Peyer's patch (tissue), 4 donors: ENCODE data around the gene WNK4. TPM values are rescaled to one million over a fixed set of nuclear protein-coding genes. Genes with fewer than 3 reads are reported as not detected.
"Not testable (repeated sequence)": the region's sequence is repeated elsewhere in the genome, so short reads cannot be mapped to it uniquely, and the experiment has no call there.

Experiments
- DNase-seq, 3 donors: peaks; one replicate each; pipeline ENCODE4 v3.0.0-alpha.2; 2017 to 2019
- H3K27ac ChIP-seq, 4 donors: fragments of 200-600 bp; sonication (generic); one replicate each; pipeline ENCODE4 v1.5.1; 2016 to 2019
- H3K27me3 ChIP-seq, 2 donors: fragments of 200-600 bp; sonication (generic); one replicate each; pipeline ENCODE4 v1.5.1; 2019
- H3K36me3 ChIP-seq, 3 donors: fragments of 200-600 bp; sonication (generic); one replicate each; pipeline ENCODE4 v1.5.1; 2016 to 2019
- H3K4me1 ChIP-seq, 4 donors: fragments of 200-600 bp; sonication (generic); one replicate each; pipeline ENCODE4 v1.5.1; 2016 to 2019
- H3K4me3 ChIP-seq, 4 donors: fragments of 200-600 bp; sonication (generic); 1 replicate in 3 of 4; 2 replicates in 1 of 4; pipeline ENCODE4 v1.5.1; 2016 to 2019; ENCODE audit warnings: mild to moderate bottlenecking in 1 of 4
- H3K9me3 ChIP-seq, 4 donors: fragments of 200-600 bp; sonication (generic); one replicate each; pipeline ENCODE4 v1.5.1; 2016 to 2019; ENCODE audit warnings: mild to moderate bottlenecking in 1 of 4
- POLR2A ChIP-seq, 2 donors: fragments of 450-650 bp; IDR thresholded peaks; one replicate each; pipeline ENCODE4 v1.5.1; 2017; ENCODE audit warnings: antibody characterized with exemption in 2 of 2, mild to moderate bottlenecking in 2 of 2, moderate library complexity in 2 of 2
- total RNA-seq, 4 donors: library from RNA; depleted of rRNA; stranded (reverse); fragments of >200 nt; gene quantifications; one replicate each; pipeline ENCODE4 v1.1.0, GENCODE V29; 2016
- TF ChIP-seq, protein P1 (sequence below), 6 experiments: fragments of 450-650 bp in 4 of 6; fragments of 200-600 bp in 2 of 6; sonication (generic) in 1 of 6; IDR thresholded peaks; one replicate each; pipeline ENCODE4 v1.5.1; 2017 to 2019; ENCODE audit warnings: antibody characterized with exemption in 6 of 6, mild to moderate bottlenecking in 3 of 6, moderate library complexity in 1 of 6

WNK4 gene
- total RNA-seq, 4 donors from 2014 or later = 7.2 to 56.0 (median 28.7) TPM

DNA sequence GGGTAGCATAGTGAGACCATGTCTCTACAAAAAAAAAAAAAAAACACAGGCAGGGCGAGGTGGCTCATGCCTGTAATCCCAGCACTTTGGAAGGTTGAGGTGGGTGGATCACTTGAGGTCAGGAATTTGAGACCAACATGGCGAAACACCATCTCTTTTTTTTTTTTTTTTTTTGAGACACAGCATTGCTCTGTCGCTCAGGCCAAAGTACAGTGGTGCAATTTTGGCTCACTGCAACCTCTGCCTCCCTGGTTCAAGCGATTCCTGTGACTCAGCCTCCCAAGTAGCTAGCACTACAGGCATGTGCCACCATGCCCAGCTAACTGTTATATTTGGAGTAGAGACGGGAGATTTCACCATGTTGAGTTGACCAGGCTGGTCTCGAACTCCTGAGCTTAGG is 14.3 kb upstream of the WNK4 start:
- H3K9me3 ChIP-seq = no peaks in the 10 kb centered on the region
- no peaks in the 10 kb centered on the region for H3K27me3 ChIP-seq
- TF ChIP-seq, protein P1, sequence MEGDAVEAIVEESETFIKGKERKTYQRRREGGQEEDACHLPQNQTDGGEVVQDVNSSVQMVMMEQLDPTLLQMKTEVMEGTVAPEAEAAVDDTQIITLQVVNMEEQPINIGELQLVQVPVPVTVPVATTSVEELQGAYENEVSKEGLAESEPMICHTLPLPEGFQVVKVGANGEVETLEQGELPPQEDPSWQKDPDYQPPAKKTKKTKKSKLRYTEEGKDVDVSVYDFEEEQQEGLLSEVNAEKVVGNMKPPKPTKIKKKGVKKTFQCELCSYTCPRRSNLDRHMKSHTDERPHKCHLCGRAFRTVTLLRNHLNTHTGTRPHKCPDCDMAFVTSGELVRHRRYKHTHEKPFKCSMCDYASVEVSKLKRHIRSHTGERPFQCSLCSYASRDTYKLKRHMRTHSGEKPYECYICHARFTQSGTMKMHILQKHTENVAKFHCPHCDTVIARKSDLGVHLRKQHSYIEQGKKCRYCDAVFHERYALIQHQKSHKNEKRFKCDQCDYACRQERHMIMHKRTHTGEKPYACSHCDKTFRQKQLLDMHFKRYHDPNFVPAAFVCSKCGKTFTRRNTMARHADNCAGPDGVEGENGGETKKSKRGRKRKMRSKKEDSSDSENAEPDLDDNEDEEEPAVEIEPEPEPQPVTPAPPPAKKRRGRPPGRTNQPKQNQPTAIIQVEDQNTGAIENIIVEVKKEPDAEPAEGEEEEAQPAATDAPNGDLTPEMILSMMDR (IDR thresholded peaks at IDR 0.05) = no peak
- TF ChIP-seq POLR2A (IDR thresholded peaks at IDR 0.05) = no peak
- H3K4me1 ChIP-seq = peaks cover 0 to 6% (median 4%) of the 10 kb centered on the region in 4 donors
- no peaks in the 10 kb centered on the region for H3K36me3 ChIP-seq
- no peak for DNase-seq
- H3K4me3 ChIP-seq = no peak overlapping the region
- H3K27ac ChIP-seq = no peak overlapping the region

DNA sequence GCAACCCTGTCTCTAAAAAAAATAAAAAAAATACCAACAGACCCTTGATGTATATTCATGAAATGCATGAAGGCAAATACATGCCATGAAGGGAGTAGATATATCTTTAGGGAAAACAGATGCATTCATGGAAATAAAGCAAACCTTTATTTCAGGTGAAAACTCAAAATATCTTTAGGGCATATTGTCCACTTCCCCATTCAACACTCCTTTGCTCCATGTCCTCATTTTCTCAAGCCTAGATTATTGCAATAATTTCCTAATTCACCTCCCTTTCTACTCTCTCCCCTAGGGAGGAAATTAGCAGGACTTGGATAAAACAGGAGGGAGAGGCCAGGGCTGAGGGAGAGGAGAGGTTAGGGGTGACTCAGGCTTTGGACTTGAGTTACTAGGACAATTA is 12.9 kb upstream of the WNK4 start:
- H3K36me3 ChIP-seq = no peaks in the 10 kb centered on the region
- H3K27me3 ChIP-seq = no peaks in the 10 kb centered on the region
- H3K9me3 ChIP-seq = no peaks in the 10 kb centered on the region
- no peaks in the 10 kb centered on the region for H3K4me1 ChIP-seq
- no peak overlapping the region for H3K4me3 ChIP-seq
- TF ChIP-seq, protein P1 (IDR thresholded peaks at IDR 0.05) = no peak
- TF ChIP-seq POLR2A (IDR thresholded peaks at IDR 0.05) = no peak
- no peak for DNase-seq
- H3K27ac ChIP-seq = no peak overlapping the region

DNA sequence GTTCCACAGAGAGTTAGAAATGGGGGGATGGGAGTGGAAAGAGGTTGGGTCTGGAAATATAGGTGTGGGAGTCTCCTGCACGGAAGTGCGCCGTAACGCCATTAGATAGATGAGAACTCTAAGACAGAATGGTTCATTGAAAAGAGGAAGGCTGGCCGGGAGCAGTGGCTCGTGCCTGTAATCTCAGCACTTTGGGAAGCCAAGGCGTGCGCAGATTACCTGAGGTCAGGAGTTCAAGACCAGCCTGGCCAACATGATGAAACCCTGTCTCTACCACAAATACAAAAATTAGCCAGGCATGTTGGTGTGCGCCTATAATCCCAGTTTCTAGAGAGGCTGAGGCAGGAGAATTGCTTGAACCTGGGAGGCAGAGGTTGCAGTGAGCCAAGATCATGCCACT is 12.4 kb upstream of the WNK4 start:
- not testable (repeated sequence) for H3K27me3 ChIP-seq, H3K4me1 ChIP-seq, H3K4me3 ChIP-seq, DNase-seq, H3K27ac ChIP-seq, H3K36me3 ChIP-seq, H3K9me3 ChIP-seq

DNA sequence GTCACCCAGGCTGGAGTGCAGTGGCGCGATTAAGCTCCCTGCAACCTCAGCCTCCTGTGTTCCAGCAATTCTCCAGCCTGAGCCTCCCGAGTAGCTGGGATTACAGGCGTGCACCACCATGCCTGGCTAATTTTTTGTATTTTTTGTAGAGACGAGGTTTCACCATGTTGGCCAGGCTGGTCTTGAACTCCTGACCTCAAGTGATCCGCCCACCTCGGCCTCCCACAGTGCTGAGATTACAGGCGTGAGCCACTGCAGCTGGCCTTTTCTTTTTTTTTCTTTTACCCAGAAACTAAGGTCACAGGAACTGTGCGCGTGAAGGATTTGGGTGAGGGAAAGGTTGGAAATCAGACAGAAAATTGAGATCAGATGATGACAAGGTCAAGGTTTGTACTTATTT is 10.4 kb upstream of the WNK4 start:
- not testable (repeated sequence) for H3K27ac ChIP-seq, H3K4me3 ChIP-seq, DNase-seq, H3K27me3 ChIP-seq, H3K36me3 ChIP-seq, H3K9me3 ChIP-seq
- peaks cover 0 to 11% (median 3%) of the 10 kb centered on the region in 4 donors for H3K4me1 ChIP-seq

DNA sequence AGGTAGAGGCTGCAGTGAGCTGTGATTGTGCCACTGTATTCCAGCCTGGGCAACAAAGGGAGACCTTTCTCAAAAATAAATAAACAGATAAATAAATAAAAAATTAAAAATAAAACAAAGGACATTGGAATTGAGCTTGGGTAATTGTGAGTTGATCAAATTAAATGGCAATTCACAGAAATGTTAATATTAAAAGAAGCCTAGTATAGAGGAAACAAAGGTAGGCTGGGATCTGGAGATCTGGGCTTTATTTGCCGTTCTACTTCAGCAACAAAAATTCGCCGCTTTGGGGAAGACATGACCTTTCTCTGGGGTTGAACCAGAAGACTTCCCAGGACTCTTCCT is 7.5 kb upstream of the WNK4 start:
- Histone ChIP-seq H3K36me3 (peaks cover 0 to 30% (median 0%) of the 10 kb centered on the region in 3 donors), H3K4me3 (peak overlapping the region; percentile 74 to 92 (median 85)), H3K27me3 (no peaks in the 10 kb centered on the region), H3K27ac (peak overlapping the region; percentile 78 to 88 (median 83)), H3K4me1 (peaks cover 0 to 11% (median 3%) of the 10 kb centered on the region in 4 donors), H3K9me3 (no peaks in the 10 kb centered on the region)
- DNase-seq = no peak
- TF ChIP-seq, protein P1 (IDR thresholded peaks at IDR 0.05) = no peak
- TF ChIP-seq POLR2A (IDR thresholded peaks at IDR 0.05) = no peak

DNA sequence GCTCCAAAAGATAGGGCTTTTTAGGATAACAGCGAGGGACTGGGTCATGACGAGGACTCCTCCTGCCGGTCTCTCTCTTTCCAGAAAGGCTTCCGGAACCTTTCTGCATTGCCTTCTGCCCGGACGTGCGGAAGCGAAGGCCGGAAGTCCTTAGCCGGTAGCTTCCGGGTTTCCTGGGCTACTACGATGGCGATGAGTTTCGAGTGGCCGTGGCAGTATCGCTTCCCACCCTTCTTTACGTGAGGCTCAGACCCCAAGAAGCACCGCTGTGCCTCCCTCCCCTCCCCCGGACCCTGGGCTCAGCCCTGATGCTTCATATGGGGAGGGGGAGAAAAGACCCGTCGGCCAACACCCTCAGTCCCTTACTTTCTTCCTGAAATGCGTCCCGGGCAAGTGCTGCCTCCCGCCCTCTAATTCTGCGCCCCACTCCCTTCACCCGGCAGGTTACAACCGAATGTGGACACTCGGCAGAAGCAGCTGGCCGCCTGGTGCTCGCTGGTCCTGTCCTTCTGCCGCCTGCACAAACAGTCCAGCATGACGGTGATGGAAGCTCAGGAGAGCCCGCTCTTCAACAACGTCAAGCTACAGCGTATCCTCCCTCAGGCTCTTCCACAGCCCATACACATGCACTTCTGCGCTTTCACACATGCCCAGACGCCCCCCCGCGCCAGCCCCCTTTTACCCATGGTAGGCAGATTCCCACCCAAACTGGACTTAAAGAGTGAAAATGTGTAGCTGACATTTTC is 6.9 kb upstream of the WNK4 start, which contains the start of gene VPS25:
VPS25 (plus strand) TSS at position 160 of the 746 bp plus-strand sequence; CDS start at position 187, 27 bp downstream.
- Histone ChIP-seq H3K4me3 (peak within 1 kb of the TSS; percentile 74 to 92 (median 85)), H3K36me3 (peaks cover 0 to 35% (median 0%) of the 10 kb centered on the region in 3 donors), H3K9me3 (no peaks in the 10 kb centered on the region), H3K27ac (peak within 1 kb of the TSS; percentile 78 to 88 (median 83)), H3K4me1 (peaks cover 0 to 11% (median 3%) of the 10 kb centered on the region in 4 donors), H3K27me3 (no peaks in the 10 kb centered on the region)
- TF ChIP-seq, protein P1 (IDR thresholded peaks at IDR 0.05) = peak in 2 of 6 experiments; percentile 17 to 29
- TF ChIP-seq POLR2A (IDR thresholded peaks at IDR 0.05) = peak; percentile 54 to 55
- DNase-seq = peak; percentile 73 to 90 (median 78)
